Measurements from ENCODE around the gene PUDP.
"Not testable (repeated sequence)": the region's sequence is repeated elsewhere in the genome, so short reads cannot be mapped to it uniquely, and the experiment has no call there.

DNA sequence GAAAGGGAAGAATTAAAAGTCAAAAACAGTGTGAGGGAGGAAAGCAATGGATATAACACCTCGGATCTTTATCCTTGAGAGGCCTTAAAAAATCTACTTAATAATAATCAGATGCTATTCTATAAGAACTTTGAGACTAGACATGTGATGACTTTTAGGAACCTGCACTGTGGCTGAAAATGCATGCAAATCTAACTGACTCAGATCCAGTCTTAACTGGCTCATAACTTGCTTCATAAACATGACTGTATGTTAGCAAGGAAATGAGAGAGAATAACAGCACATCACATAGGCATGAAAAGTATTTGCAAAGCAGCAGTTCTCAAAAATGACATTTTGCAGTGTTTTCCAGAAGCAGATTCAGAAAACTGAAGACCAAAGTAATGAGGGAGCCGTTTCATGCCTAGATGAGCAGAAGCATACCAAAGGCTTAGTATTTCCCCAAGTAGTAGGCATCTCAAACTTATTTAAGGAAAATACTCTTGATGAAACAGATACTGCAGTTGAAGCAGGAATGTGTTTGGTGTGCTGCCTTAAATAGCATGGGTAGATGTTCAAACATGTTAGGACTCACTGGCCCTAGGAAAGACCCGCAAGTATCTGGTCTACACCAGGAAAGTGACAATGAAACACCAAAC lies 104.0 kb downstream of the PUDP start:
- not testable (repeated sequence) for TF ChIP-seq POLR2A (IDR thresholded peaks at IDR 0.05)
- TF ChIP-seq, protein P1, sequence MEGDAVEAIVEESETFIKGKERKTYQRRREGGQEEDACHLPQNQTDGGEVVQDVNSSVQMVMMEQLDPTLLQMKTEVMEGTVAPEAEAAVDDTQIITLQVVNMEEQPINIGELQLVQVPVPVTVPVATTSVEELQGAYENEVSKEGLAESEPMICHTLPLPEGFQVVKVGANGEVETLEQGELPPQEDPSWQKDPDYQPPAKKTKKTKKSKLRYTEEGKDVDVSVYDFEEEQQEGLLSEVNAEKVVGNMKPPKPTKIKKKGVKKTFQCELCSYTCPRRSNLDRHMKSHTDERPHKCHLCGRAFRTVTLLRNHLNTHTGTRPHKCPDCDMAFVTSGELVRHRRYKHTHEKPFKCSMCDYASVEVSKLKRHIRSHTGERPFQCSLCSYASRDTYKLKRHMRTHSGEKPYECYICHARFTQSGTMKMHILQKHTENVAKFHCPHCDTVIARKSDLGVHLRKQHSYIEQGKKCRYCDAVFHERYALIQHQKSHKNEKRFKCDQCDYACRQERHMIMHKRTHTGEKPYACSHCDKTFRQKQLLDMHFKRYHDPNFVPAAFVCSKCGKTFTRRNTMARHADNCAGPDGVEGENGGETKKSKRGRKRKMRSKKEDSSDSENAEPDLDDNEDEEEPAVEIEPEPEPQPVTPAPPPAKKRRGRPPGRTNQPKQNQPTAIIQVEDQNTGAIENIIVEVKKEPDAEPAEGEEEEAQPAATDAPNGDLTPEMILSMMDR (IDR thresholded peaks at IDR 0.05), result not testable (repeated sequence)
